Calu3 (cell line): ENCODE data around the gene TNFSF11. TPM values are rescaled to one million over a fixed set of nuclear protein-coding genes. Genes with fewer than 3 reads are reported as not detected.

Experiments used
- BruUV-seq: library from RNA; stranded (reverse); fragments of 400-500 nt; replicated peaks from 2 replicates; lab custom pipeline; 2021; lab: Mats Ljungman, UMichigan
- CTCF ChIA-PET: fragments of 300-600 bp; sonication (Branson Sonifier 250); formaldehyde crosslinking; loops from one replicate; lab custom pipeline; 2022; ENCODE audit warnings: antibody characterized with exemption; lab: Charles Lee
- DNase-seq: peaks from one replicate; pipeline ENCODE4 v3.0.0; 2022
- H3K27ac Mint-ChIP-seq: one replicate; pipeline ENCODE4 v1.8.0; 2022; ENCODE audit warnings: mixed read lengths; ENCODE audit not compliant: unreplicated experiment
- H3K27me3 Mint-ChIP-seq: one replicate; pipeline ENCODE4 v1.8.0; 2022; ENCODE audit warnings: mixed read lengths; ENCODE audit not compliant: unreplicated experiment
- H3K36me3 Mint-ChIP-seq: one replicate; pipeline ENCODE4 v1.8.0; 2022; ENCODE audit warnings: mild to moderate bottlenecking, moderate library complexity, mixed read lengths; ENCODE audit not compliant: insufficient read depth, unreplicated experiment
- H3K4me1 Mint-ChIP-seq: one replicate; pipeline ENCODE4 v1.8.0; 2022; ENCODE audit warnings: mild to moderate bottlenecking, low read depth, mixed read lengths; ENCODE audit not compliant: unreplicated experiment
- H3K4me3 Mint-ChIP-seq: one replicate; pipeline ENCODE4 v1.8.0; 2022; ENCODE audit warnings: mild to moderate bottlenecking, low read depth, moderate library complexity, mixed read lengths; ENCODE audit not compliant: unreplicated experiment
- H3K9me3 Mint-ChIP-seq: one replicate; pipeline ENCODE4 v1.8.0; 2022; ENCODE audit warnings: low read depth, mixed read lengths; ENCODE audit not compliant: unreplicated experiment
- CTCF ChIP-seq: fragments of 200-600 bp; IDR thresholded peaks from one replicate; pipeline ENCODE4 v1.8.0; 2022; ENCODE audit warnings: antibody characterized with exemption; ENCODE audit not compliant: unreplicated experiment
- intact Hi-C: fragments of 100-400 bp; cut with micrococcal nuclease; formaldehyde crosslinking; loops from one replicate; pipeline ENCODE4 v1.10.0; 2022; ENCODE audit not compliant: unreplicated experiment
- total RNA-seq: library from RNA; stranded (reverse); gene quantifications from 2 replicates; pipeline ENCODE4 v1.2.3, GENCODE V29; 2022

Gene TNFSF11
- total RNA-seq, 1 experiment from 2014 or later, result 0.26 TPM

DNA sequence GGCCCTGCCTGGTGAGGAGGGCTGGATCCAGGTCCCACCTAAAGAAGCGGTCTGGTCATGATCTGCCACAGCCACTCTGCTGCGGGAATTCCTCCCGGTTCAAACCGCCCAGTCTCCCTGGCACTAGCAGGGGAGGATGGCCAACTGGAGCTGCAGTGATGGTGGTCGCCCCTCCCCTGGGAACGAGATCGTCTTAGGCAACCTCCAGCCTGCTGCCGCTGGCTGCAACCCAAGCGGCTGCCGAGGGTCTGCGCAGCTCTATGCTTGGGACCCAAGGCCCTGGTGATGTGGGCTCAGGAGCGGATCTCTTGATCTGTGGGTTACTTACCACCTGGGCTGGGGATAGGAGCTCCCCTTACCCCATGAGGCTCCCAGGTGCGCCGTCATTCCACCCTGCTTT is 69.1 kb downstream of the TNFSF11 start:
- H3K4me3 Mint-ChIP-seq, result no peak overlapping the region
- intact Hi-C loops, result no loop called here
- peaks cover 3% of the 10 kb centered on the region for H3K9me3 Mint-ChIP-seq
- no peaks in the 10 kb centered on the region for H3K27me3 Mint-ChIP-seq
- BruUV-seq, result no TSS peak
- no peak for TF ChIP-seq CTCF
- H3K36me3 Mint-ChIP-seq, result no peaks in the 10 kb centered on the region
- H3K4me1 Mint-ChIP-seq, result no peaks in the 10 kb centered on the region
- CTCF ChIA-PET, result no interaction called here
- no peak for DNase-seq
- H3K27ac Mint-ChIP-seq, result no peak overlapping the region

DNA sequence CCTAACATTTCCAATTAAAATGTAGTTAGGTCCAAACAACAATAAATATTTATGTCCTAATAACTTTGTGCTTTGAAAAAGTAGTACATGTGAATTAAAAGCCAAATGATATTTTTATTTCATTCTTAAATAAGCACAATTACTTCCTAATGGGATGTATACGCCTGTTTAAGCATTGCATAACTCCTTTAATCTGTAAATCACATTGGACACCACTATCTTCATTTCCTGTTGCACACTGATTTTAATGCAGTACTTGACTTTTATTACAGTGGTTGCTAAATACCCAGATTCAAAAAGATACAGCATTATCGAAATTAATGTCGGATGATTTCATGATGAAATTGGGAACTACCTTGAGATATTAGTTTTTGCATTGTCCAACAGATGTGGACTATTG is 70.9 kb downstream of the TNFSF11 start:
- no peak for TF ChIP-seq CTCF
- H3K36me3 Mint-ChIP-seq, result no peaks in the 10 kb centered on the region
- CTCF ChIA-PET, result no interaction called here

DNA sequence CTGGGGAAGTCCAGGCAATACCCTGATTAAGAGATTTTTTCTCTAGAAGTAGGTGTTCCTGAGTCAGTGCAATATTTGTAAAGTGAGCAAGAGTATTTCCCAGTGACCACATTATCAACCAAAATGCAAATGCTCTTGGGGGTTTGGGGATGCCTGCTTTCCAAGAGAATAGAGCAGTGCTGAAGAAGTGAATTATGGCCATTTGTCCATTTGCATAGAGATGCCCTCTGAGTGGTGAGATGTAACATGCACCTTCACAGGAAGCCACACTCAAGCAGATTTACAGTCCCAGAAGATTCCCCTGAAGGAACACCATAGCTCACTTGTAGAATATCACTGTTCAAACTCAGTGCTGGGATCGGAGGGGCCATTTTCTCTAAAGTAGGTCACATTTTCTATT is 71.8 kb downstream of the TNFSF11 start:
- H3K27ac Mint-ChIP-seq, result no peak overlapping the region
- BruUV-seq, result no TSS peak
- H3K27me3 Mint-ChIP-seq, result peaks cover 14% of the 10 kb centered on the region
- H3K4me1 Mint-ChIP-seq, result no peaks in the 10 kb centered on the region
- TF ChIP-seq CTCF, result no peak
- H3K4me3 Mint-ChIP-seq, result no peak overlapping the region
- no peaks in the 10 kb centered on the region for H3K36me3 Mint-ChIP-seq
- no peak for DNase-seq
- peaks cover 6% of the 10 kb centered on the region for H3K9me3 Mint-ChIP-seq
- CTCF ChIA-PET, result no interaction called here
- intact Hi-C loops, result no loop called here

More for the DNA sequence above, 70.9 kb downstream of the TNFSF11 start:
- no peak overlapping the region for H3K4me3 Mint-ChIP-seq
- H3K4me1 Mint-ChIP-seq, result no peaks in the 10 kb centered on the region
- no TSS peak for BruUV-seq
- DNase-seq, result no peak
- H3K27me3 Mint-ChIP-seq, result peaks cover 5% of the 10 kb centered on the region
- H3K9me3 Mint-ChIP-seq, result peaks cover 3% of the 10 kb centered on the region
- intact Hi-C loops, result no loop called here
- no peak overlapping the region for H3K27ac Mint-ChIP-seq

DNA sequence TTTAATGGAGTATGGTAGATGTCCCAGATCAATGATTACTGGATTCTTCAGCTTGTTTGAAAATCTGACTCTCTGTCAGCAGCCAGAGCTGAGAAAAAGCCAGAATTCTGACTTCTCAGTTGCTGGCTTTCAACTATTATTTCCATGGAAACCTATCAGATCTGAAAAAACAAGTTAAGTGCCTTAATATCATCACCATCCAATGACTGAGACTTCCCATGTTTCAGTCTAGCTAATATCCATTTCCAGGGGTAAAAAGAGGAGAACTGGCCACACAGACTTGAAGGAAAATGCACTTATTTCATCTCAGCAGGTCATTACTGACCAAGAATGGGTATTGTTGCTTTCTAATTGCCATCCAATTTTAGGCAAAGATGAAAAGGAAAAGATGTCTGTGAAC is 75.2 kb downstream of the TNFSF11 start:
- Mint-ChIP-seq H3K4me1 (no peaks in the 10 kb centered on the region), H3K27ac (no peak overlapping the region), H3K9me3 (peaks cover 2% of the 10 kb centered on the region), H3K36me3 (no peaks in the 10 kb centered on the region), H3K4me3 (no peak overlapping the region), H3K27me3 (peaks cover 32% of the 10 kb centered on the region)
- TF ChIP-seq CTCF, result no peak
- CTCF ChIA-PET, result no interaction called here
- BruUV-seq, result no TSS peak
- no peak for DNase-seq
- intact Hi-C loops, result no loop called here

- CTCF ChIA-PET, result no interaction called here
- BruUV-seq, result no TSS peak
- H3K36me3 Mint-ChIP-seq, result no peaks in the 10 kb centered on the region
- no peaks in the 10 kb centered on the region for H3K4me1 Mint-ChIP-seq
- H3K27me3 Mint-ChIP-seq, result peaks cover 37% of the 10 kb centered on the region
- no peak for DNase-seq
- H3K4me3 Mint-ChIP-seq, result no peak overlapping the region
- peaks cover 2% of the 10 kb centered on the region for H3K9me3 Mint-ChIP-seq
- no peak overlapping the region for H3K27ac Mint-ChIP-seq
- intact Hi-C loops, result no loop called here
- no peak for TF ChIP-seq CTCF
Measured at GRCh38 chr13:42649831-42650230, 75.9 kb downstream of the TNFSF11 start.
